Neural progenitor cell (in vitro differentiated cells): ENCODE results near the gene IL1RAPL1.

Source experiments
- CTCF ChIP-seq: fragments of 200-600 bp; sonication (generic); IDR thresholded peaks from 2 replicates; pipeline ENCODE4 v1.5.1; 2017; ENCODE audit warnings: antibody characterized with exemption, mild to moderate bottlenecking
- EZH2phosphoT487 ChIP-seq: fragments of 200-600 bp; sonication (generic); IDR thresholded peaks from 2 replicates; pipeline ENCODE4 v1.6.1; 2017; ENCODE audit warnings: antibody characterized with exemption

GRCh38 chrX:28552882-28553829, 34.1 kb upstream of the IL1RAPL1 start:
- TF ChIP-seq CTCF, result no peak
- no peak for TF ChIP-seq EZH2phosphoT487
